GM12872 (cell line): ENCODE measurements around the gene SLC22A12.

Experiments used
- TF ChIP-seq, protein P1 (sequence below): IDR thresholded peaks from 3 replicates; pipeline ENCODE4 v1.5.1; 2011; ENCODE audit warnings: low read depth, mild to moderate bottlenecking, low read length, moderate library complexity; ENCODE audit not compliant: insufficient read depth

Gene SLC22A12

DNA sequence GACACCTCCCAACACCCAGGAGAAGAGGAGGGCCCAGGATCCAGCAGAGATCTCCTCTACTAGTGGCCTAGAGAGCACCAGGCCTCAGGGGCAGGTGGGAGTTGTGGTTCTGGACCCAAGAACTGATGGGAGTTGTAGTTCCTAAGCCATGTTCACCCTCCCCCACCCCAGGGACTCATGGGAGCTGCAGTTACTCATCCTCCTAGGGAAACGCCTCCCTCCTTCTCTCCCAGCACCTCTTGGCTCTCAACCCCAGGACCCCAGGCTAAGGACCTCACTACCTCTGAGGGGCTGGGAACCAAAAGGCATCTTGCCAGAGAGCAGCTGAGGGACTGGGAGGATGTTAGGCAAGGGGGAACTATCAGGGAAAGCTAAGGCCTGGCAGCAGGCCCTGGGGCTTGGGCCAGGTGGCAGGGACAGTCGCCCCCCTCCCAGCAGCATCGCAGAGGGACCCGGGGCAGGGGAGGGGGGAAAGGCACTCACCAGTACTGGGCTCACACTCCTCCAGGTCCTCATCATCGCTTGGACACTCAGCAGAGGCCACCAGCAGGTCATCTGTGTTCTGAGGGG is 28.9 kb downstream of the SLC22A12 start:
- TF ChIP-seq, protein P1, sequence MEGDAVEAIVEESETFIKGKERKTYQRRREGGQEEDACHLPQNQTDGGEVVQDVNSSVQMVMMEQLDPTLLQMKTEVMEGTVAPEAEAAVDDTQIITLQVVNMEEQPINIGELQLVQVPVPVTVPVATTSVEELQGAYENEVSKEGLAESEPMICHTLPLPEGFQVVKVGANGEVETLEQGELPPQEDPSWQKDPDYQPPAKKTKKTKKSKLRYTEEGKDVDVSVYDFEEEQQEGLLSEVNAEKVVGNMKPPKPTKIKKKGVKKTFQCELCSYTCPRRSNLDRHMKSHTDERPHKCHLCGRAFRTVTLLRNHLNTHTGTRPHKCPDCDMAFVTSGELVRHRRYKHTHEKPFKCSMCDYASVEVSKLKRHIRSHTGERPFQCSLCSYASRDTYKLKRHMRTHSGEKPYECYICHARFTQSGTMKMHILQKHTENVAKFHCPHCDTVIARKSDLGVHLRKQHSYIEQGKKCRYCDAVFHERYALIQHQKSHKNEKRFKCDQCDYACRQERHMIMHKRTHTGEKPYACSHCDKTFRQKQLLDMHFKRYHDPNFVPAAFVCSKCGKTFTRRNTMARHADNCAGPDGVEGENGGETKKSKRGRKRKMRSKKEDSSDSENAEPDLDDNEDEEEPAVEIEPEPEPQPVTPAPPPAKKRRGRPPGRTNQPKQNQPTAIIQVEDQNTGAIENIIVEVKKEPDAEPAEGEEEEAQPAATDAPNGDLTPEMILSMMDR = no peak

DNA sequence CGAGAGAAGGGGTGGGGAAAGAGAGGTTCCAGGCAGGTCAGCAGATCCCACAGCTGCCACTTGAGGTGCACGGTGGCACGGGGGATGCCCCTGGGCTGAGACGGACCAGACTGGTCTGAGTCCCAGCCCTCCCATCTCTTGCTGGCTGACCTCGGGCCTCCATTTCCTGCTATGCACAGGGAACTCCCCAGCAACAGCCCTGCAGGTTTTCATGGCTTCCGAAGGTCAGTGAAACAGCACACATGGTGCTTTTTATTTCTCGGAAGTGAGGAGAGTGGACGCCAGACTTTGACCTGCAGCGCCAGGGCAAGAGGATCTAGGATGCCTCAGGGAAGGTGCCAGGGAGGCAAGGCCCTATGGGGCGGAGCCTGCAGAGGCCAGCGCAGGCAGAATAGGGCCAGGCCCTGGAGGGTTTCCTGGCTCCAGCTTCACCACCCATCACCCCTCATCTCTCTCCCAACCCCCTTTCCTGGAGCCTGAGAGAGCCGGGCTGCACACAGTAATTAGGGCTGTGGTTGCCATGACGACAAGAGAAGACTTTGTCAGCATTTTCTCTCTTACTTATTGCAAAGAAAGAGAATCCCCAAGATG is 29.5 kb downstream of the SLC22A12 start:
- TF ChIP-seq, protein P1 = no peak

DNA sequence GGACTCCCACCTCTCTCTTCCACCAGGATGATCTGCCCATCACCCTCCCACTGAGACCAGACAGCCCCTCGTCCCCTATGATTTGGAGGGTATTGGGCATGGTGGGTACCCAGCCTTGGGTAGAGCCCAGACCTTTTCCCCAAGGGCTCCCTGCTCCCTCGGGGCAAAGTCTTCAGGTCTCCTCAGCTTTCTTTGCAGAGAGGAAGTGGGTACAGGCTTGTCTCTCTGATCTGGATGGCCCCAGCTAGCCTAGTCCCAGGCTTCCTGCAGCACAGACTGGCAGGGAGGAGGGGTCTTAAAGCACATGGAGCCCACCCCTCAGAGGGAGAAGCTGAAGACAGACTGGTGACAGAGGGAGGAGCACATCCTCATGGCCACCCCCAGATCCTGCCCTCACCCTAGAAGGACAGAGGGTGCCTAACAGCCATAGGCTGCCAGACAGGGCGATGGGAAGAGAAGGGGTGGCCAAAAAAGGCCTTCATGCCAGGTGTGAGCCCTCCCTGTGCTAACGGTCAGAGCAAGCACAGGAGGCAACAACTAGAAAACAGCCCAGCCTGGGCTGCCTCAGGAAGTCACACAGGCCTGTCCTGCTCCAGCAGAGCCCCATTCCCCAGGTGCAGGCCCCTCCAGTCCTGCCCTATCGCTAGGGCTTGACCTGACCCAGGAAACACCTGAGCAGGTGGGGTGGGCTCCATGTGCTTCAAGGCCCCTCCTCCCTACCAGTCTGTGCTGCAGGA is 30.4 kb downstream of the SLC22A12 start:
- TF ChIP-seq, protein P1 = no peak

DNA sequence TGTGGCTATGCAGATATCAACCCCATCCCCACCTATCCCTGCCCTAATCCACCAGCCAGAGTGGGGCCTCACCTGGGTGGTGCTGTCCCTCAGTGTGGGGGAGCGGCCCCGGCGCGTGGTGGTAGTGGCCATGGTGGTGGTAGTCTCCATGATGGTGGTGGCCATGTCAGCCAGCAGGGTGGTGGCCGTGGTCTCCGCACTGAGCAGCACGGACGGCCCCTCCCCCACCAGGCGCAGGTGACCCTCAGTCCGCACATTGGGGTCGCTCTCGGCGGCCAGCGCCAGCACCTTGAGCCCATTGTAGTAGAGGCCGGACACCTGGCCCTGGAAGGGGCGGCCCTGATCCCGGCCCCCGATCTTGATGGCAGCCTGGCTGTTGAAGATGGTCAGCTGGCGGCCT is 31.7 kb downstream of the SLC22A12 start:
- TF ChIP-seq, protein P1 = no peak

DNA sequence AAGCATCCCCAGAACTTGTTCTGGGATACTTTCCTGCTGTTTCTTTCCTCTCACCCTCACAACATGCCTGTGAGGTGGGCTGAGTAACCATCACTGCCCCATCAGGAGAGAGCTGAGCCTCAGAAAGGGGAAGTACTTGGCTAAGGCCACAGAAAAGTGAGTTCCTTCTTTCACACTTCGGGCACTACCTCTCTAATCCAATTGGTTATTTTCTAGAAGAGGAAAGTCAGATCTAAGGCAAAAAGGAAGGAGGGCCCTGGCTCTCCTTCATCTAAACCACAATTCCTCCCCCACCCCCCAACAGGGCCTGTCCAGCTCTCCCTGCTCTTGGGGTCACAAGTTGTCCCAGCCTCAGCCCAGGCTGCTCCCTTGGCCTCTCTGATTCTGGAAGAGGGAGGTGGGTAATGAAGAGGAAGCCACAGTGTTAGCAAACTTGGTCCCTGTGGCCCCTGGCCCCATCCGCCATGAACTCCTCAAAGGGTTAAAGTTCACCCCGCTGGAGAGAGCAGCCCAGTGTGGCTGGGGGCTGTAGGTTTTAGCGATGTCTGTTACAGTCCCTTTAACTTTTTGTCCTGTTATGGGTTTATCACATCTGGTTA is 34.0 kb downstream of the SLC22A12 start:
- TF ChIP-seq, protein P1 = no peak

DNA sequence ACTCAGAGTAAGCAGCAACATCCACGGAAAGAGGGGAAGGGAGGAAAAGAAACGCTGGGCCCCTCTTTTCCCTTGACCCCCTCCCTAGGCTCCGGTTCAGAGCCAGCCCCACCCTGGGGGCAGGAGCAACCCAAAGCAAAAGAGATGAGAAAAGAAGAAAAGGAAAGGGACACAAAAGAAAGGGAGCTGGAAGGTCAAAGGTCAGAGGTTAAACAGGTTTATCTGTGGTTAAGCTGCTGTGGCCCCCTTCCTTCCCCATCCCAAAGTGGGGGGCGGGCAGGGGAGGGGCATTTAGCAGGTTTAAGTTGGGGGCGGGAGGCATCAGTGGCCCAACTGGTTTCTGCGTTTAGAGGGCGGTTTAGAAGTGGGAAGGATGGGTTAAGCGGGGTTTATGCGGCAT is 35.6 kb downstream of the SLC22A12 start:
- TF ChIP-seq, protein P1 = no peak

DNA sequence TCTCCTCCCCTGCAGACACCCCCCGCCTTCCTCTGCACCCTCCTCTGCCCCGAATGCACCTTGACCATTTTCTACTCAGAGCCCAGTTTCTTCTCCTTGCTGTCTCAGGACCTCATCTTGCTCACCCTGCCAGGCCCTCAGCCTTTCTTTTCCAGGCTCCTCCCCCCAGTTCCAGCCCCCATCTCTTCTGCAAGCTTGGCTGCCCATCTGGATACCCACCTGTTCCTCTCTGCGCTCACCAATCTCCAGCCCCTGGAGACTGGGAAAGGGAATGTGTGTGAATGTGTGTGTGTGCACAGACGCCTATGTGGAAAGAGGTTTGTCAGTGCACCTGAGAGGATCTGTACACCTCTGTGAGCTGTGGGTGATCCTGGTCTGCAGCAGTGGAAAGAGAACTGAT is 36.4 kb downstream of the SLC22A12 start:
- TF ChIP-seq, protein P1 = no peak
